Superior temporal gyrus (tissue), 1 donor: ENCODE results near the gene PMVK.

Experiments used
- DNase-seq: peaks from one replicate; pipeline ENCODE4 v3.0.0-alpha.2; 2016; ENCODE audit errors: extremely low spot score

The PMVK gene

DNA sequence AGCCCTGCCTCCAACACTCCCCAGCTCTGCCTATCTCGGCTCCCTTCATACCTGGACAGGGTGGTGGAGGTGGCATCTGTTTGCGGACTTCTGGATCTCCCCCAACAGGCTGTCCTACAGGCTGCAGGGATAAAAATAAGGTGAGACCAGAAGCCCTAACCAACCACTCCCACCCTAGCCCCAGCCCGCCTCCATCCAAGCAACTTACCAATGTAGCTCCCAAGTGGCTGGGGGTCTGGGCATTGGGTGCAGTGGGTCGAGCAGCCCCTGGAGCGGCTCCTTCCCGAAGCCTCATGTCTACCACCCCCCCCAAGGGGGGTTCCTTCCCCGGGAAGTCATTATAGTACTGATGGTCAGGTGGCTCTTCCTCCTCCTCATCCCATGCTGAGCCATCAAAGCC, 29.6 kb upstream of the PMVK start:
- no peak for DNase-seq

DNA sequence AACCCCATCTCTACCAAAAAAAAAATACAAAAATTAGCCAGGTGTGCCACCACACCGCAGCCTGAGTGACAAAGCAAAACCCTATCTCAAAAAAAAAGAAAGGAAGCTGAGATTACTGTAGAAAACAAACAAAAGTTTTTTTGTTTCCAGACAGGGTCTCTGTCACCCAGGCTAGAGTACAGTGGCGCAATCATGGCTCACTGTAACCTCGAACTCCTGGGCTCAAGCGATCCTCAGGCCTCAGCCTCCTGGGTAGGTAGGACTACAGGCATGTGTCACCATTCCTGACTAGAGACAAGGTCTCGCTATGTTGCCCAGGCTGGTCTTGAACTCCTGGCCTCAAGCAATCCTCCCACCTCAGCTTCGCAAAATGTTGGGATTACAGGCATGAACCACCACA, 27.8 kb upstream of the PMVK start:
- no peak for DNase-seq

DNA sequence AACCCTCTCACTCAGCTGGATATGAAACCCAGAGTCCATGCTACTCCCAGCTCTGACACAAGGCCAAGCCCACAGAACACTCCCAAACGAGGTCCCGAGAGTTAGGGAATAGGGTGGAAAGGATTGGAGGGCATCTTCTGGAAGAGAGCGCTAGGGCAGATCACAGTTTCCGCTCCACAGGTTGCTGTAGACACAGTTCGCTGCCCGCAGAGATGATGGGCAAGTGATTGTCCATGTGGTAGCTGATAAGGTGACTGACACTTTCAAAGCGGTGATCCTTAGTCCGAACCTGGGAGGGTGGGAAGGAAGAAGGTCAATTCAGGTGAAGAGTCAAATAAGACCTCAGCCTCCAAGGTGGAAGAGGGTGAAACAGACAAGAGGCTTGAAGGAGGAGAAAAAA, 27.1 kb upstream of the PMVK start:
- DNase-seq: no peak

DNA sequence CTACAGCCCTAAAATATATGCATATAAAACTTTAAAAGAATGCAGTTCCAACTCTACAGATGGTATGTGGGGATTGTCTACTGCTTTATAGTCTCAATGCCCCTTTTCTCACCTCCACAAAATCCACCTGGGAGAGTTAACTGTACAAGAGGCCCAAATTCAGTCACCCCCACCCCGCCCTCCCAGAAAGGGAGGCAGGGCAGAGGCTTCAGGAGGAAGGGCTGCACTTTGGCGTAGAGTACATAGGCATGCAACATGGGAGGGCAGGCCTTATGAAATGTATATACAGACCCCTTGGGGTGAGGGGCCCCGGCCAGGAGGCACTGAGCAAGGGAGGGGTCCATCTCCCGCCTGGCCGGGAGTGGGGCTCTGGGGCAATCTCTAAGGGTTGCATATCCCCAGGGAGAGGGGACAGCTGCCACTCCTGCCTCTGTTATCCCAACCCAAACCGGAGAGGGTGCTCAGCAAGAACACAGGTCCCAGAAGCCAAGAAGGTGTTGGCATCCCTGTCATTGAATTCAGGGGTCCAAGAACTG, 26.3 kb upstream of the PMVK start:
- no peak for DNase-seq

DNA sequence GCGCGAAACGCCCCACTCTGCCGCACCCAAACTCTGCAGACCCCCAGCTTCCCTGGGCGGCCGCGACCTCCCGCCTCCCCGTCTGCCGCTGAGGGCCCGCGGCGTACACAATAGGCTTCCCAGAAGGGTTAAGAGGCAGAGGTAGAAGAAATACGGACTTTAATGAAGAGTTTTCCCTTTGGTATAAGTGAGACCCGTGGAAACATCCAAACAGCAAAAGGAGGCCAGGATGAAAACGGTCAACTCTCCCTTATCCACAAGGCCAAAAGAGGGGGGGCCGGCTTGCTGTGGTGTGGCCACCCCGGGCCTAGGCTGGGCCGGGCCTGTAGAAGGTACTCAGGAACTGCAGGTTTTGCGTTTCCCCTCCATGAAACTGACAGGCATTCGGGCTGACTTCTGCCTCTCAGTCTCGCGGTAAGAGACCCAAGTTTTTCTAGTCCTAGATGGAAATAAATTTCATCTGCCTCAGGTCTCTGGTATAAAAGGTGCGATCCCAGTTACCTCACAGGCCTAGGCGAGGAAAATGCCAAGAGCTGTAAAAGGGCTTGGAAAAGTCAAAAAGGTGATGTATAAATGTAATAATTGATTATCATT, 25.7 kb upstream of the PMVK start:
- peak; percentile 30 for DNase-seq

DNA sequence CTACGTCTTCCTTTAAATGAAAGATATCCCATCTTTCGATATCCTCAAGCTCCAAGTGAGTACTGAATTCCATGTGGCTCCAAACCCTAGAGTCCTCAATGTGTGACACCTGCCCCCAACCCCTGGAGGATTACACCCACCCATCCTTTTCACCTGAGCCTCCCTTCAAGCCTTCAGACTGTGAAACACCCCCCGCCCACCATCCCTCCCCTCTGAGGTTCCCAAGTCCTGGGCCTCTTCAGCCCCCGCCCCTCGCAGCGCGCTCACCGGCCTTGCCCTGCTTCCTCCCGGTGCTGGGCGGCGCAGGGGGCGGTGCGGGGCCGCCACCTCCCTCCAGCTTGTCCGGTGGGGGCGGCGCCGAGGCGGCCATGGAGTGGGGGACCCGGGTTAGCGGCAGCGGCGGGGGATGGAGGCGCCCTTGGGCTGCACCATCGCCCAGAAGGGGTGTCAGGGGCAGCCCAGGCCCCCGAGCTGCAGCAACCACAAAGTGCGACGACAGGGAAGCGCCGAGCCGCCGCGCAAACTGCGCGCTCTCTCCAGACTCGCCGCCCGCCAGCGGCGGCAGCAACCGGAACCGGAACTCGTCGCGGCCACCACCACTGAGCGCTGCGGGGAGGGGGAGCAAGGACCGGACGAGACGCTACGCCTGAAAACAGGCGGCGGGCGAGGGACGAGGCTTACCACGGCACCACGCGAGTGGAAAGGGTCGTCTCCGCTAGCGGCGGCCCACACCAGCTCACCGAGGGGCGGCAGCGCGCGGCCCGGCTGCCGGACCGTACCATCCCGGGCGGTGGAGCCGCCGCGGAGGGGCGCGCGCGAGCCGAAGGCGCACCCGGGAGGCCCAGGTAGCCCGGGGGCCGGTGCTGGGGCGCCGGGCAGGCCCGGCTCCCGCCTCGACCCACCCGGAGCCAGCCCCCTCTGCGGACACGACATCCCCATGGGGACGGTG, 25.0 kb upstream of the PMVK start, which contains the start of gene PYGO2:
TSS of gene PYGO2 (minus strand) at position 576 of the 949 bp plus-strand sequence. CDS start at position 370, 206 bp downstream.
- DNase-seq: peak; percentile 77

DNA sequence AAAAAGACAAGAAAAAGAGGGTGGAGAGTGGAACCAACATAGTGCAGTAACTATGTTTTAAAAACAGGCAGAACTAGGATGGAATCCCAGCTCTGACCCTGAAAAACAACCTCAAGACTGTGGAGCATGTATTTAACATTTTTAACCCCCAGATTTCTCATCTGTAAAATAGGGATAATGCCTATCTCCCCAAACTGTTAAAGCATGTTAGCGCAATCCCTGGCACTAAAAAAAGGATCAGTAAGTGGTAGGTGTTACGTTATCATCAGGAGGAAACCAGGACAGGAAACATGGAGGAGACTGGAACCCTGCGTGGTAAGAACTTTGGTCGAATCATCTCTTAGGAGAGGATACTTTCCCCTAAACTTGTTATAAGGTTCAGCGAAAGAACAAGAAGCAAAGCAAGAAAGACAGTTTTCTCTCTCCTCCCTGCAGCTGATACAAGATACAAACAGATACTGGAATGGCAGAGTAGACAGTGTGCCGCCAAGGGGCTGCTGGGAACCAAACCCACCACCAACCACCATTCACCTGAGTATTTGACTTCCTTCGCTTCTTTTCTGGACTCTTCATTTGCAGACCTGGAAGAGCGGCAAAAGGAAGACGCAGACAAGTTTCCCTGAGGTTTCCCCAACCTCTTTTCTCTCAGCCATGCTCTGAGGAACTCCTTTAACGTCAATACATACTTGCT, 24.1 kb upstream of the PMVK start:
- DNase-seq: peak; percentile 15

DNA sequence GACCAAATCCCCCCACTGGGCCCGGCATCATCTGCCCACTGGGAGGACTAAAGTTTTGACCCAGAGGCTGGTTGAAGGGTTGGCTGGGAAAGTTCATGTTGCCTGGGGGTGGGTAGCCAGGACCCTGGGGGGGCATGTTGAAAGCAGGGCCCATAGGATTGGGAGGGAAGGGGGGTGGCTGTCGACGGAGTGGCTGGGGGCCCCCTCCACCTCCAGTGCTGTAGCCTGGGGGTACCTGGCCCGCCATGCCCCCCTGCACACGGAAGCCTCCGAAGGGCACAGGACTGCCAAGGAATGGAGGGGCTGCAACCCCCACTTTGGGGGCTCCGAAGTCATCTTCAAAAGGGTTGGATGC, 22.9 kb upstream of the PMVK start:
- DNase-seq: no peak

DNA sequence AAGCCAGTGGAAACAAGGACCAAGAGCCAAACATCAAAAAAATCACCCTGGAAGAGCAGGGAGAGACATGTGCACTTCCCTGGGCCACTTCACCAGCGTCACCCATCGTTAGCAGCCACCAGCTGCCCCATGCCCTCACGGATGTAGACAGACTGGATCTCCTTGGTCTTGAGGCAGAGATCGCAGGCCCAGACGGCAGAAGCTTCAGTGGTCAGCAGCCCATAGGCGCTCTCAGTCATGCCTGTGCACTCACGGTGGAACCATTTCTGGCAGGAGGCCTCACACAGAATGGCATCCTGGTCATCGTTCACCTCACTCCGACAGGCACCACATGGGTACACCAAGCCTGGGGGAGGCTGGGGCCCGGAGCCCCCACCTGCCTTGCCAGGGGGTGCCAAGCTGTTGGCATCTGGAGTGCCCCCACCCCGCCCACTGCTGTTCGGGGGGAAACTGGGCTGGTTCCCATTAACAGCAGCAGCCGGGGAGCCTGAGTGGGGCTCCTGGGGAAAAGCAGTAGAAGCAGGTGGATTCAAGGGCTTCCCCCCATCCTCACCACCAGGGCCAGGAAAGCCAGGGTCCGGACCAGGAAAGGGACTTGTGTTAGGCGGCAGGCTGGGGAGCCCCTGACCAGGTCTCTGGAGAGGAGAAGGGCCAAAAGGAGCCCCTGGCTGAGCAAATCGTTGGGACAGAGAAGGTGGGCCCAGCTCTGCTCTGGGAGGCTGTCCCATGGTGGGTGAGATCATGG, 22.3 kb upstream of the PMVK start:
- DNase-seq: no peak

DNA sequence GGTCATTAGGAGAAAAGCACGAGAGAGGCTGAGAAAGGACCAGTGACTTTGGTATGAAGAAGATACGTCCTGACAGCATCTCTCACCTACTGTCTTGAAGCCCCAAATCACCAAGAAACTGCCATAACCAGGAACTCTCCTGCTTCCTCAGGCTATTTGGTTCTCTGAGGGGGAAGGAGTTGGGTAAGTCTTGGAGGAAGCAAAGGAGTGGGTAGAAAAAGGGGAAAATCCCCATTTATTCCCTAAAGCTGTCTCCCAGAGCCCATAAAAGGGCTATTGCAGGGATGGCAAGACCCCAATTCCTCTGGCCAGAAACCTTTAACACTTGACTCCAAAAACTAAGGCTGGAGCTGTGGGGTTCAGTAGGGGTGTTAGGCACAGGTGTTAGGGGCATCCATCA, 21.5 kb upstream of the PMVK start:
- DNase-seq: no peak

DNA sequence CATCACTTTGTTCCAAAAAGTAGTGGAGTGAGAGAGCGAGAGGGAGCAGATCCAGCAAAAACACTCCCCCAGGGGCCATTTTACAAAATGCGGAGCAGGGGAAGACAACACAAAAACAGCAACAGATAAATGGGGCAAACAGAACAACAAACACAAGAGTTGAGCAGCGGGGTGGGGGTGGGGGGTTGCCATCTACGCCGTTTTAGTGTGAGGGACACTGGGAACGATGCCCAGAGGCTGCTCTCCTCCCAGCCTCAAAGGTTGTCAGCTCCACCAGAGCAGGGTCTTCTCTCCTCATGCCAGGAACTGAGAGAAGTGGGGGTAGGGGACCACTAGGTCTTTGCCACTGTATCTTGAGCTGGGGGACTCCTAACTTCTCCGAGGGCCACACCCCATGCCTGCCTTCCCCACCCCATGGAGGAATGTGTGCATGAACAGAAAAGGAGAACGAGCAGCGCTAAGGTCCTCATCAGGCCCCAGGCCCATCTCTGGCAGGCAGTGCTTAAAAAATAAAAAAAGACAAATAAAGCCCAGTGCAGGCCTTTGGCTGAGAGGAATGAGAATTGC, 20.7 kb upstream of the PMVK start:
- DNase-seq: no peak

DNA sequence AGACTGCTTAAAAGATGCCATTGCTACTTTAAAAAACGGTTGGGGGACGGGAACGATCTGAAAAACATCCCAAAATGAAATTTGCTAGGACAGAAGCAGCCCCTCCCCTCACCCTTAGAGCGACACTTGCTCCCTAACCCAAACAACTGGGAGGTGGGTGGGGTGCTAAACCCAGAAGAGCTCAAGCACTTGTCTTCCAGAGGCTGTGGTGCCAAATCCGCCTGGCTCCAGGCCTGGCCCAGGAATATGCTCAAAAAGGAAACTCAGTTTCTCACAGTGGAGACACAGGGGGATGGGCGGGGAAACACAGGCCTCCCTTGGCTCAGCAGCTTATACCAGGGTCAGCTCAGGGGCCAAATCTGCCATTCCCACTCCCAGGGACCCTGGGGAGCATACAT, 20.0 kb upstream of the PMVK start:
- DNase-seq: no peak

DNA sequence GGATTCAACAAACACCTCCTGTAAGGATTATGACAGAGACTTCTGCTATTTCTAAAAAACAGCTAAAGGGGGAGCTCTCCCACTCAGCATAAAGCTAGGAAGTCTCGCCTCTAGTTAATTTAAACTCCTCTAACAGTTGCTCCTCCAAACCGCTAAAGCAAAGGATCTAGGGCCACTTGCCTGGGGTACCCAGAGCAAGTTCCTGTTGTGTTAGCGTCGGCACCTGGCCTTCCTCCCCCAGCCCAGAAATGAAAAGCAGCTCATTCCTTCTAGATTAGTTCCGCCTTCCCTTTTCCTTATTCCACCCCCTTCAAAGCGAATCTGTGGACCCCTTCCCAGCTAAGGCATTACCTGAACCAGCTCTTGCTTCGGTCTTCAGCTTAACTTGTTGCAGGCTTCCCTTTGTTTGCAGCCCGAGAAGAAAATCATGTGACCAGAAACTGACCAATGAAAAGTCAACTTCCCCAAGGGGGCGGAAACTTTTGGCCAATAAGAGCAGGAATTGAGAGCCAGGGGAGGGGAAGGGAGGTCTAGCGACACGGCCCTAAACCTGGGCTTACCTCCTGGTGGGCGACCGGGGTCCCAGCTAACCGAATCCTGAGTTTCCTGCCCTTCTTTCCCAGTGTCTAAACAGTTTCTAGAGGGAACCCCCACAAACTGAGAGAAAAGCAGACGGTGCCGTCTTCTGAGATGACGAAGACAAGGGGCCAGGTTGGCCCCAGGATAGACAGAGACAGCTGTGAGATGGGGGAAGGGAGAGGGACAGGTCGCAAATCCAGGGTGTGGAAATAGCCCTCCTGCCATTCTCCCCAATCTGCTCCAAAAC, 19.4 kb upstream of the PMVK start, which contains the start of gene PBXIP1:
TSS of gene PBXIP1 (minus strand) at position 382 of the 826 bp plus-strand sequence. CDS start 2,378 bp downstream, outside the sequence.
- peak; percentile 96 for DNase-seq

DNA sequence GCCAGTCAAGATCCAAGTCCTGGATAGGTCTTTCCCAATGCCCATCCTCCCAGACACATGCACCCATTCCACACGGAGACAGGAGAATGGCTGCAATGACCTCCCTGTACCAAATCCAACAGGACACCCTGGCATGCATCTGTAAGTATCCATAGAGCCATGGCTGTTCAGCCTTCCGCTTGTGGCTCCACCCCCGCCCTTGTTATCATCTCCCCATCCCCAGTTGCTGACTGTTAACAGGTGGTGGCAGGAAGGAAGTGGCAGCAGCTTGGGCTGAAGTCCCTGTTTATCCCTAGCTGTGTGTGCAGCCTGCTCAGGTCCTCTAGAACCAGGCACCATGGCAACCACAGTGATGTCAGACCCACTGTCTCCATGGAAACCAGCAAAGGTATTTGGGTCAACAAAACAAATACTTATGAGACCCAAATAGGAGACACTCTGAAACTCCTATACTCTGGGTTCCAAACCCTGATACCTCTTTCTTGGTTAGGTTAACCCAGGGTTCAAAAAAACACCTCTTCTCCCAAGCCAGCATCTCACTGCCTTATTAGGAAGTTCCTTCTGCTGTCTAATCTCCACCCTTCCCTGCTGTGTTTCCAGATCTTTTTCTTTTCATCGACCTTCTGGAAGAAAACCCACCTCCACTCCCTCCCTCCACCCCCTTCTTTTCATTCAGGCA, 18.7 kb upstream of the PMVK start:
- peak; percentile 75 for DNase-seq

DNA sequence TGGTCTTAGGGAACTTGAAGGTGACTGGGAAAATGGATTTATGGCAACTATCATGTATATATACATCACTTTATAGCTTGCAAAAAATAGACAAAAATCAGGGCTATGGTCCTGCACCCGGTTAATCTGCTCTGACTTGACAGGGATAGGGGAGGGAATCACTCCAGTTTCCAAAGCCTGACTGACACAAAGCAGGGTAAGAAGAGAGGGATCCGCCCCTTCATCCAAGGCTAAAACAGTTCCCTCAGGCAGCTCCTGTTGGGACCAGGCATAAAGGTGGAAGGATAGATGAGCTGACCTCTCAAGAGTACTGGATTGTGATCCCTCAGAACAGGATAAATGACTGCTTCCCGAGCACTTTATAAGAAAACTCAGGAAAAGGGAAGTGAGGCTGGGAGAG, 18.0 kb upstream of the PMVK start:
- DNase-seq: no peak

DNA sequence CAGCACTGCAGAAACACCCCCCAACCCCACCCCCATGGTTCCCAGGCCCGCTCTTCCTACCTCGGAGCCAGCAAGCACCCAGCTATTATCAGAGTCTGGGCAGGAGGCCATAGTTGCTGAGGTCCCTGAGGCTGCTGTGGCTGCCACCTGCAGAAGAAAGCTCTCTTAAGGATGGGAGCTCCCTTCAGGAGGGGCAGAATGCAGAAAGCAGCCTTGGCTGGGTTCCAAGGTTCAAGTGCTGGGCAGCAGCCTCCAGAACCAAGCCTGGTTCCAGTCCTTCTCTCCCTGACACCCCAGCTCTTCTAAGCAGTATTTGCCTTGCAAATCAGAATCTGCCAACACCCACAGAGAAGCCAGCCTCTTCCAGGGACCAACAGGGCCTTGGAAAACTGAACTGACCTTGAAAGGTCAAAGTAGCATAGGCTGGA, 17.1 kb upstream of the PMVK start:
- DNase-seq: no peak

DNA sequence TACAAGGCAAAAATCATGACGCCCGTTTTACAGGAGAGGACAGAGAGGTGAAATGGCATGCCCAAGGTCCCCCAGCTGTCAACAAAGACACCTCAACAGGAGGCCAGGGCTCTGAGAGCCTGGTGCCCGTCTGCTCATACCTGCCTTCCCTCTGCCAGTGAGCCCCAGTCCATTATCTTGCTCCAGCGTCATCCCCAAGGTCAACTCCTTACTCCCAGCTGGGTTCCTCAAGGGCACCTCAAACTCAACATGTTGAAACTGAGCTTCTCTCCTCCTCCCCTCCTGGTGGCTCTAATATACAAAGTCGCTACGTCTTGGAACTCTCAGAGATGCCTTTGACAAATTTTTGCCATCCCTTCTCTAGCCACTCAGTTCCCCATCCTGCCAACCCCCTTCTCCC, 16.1 kb upstream of the PMVK start:
- DNase-seq: no peak

DNA sequence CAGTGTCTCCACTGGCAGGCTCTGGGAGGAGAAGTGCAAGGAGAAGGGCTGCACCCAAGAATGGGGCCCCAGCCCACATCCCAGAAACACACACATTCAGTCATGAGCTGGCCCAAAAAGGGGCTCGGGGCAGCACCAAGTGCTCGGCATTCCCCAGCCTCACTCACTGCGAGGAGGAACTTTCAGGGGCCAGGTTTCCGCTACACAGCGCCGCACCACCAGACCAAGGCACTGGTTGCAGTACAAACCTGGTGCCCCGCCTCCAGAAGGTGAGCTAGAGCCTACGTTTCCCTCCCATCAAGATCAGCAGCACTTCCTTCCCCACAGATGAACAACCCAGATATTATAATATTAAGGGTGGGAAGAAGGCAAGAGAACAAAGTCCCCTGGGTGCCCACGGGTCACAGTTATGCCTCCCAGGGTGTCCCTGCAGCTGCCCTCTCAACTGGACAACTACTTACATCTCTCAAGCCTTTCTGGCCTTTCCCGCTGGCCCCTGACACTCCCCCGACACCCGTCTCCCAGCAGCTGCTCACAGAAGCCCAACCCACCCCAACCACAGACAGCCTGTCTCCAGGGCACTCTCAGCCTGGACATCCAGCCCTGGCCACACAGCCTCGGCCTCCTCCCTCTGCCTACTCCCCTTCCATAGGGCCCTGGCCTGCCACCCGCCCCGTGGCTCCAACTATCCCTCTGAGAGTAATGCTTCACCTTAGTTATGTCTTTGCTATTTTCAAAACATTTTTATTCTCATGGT, 15.6 kb upstream of the PMVK start:
- no peak for DNase-seq

DNA sequence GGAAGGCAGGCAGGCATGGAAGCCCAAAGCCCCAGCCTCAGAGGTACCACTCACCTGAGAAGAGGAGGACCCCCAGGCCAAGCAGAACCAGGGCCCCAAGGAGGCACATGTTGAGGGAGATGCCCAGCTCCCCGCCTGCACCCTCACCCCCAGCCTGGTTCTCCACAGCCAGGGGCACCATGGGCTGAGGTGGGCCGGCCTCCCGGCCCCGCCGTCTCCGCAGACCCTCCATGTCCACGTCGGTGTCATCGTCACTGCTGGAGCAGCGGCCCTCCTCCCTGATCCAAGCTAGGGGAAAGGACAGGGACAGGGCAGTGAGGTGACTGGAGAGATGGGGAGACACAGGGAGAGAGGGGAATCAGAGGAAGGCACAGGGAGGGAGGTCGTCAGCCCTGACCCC, 11.6 kb upstream of the PMVK start:
- no peak for DNase-seq
